ENCODE measurements around the gene GAMT.
A peak's percentile ranks its signal among the peaks of the same experiment; 100 is the strongest.

Gene GAMT

DNA sequence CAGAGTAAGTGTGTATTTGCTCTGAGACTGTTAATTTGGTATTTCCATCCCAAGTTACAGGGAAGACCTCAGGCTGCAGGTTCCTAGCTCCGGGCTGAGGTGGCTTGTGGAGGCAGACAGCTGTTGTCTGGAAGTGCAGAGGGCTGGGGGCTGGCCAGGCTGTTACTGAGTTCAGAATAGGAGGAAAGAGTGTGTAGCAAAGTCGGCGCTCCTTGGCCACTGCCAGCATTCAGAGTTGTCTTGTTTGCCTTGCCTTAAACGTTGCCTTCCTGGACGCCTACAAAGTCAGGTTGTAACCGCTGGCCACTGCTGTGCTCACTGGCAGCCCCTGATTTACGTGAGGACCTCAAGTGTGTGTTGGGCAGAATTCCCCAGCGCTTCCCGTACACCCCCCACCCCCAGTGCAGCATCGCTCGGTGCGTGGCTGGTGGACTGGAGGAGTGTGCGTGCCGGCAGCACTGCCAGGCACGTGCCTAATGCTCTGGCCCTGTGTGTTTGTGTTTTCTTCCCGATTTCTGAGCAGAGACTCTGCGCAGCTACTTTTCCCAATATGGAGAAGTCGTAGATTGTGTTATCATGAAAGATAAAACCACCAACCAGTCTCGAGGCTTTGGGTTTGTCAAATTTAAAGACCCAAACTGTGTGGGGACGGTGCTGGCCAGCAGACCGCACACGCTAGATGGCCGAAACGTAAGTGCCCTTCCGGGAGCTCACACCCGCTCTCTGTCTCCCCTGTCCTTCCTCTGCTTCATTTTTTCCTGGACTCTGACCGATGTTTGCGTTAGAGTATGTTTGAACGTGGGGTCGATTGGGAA is 16.5 kb upstream of the GAMT start:
- no peak for DNase-seq

- DNase-seq: no peak
Measured at GRCh38 chr19:1417145-1417544, 15.8 kb upstream of the GAMT start.

GRCh38 chr19:1416014-1416841 is 14.9 kb upstream of the GAMT start:
- no peak for DNase-seq

DNA sequence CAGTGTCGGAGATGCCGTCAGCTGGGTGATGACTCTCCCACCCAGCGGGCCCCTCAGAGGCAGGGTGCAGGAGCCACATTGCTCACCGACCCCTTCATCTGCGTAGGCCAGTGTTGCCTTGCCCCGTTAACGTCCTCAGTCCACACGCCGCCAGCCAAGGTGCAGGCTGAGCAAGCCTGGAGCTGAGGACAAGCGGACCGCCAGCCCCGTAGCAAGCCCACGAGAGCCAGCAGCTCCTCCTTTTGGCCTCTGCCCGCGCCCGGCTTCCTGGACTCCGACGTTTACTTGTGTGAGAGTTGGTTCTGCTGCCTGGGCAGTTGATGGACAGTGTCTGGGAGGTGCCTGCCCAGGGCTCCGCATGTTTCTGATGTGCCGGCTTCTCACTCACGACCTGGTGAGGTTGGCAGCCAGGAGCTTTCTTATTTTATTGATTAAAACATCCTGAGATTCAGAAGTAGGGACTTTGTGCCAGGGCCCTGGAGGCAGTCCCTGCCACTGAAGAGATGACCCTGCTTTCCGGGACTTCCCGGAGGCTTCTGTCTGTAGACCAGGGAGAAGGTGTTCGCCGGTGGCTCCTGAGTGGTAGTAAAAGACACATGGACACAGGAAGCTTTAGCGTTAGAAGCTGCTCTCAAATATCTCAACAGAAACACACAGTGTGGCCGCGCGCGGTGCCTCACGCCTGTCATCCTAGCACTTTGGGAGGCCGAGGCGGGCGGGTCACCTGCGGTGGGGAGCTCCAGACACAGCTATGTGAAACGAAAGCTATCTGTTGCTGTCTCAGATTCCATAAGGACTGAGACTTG is 11.9 kb upstream of the GAMT start:
- DNase-seq: no peak

DNA sequence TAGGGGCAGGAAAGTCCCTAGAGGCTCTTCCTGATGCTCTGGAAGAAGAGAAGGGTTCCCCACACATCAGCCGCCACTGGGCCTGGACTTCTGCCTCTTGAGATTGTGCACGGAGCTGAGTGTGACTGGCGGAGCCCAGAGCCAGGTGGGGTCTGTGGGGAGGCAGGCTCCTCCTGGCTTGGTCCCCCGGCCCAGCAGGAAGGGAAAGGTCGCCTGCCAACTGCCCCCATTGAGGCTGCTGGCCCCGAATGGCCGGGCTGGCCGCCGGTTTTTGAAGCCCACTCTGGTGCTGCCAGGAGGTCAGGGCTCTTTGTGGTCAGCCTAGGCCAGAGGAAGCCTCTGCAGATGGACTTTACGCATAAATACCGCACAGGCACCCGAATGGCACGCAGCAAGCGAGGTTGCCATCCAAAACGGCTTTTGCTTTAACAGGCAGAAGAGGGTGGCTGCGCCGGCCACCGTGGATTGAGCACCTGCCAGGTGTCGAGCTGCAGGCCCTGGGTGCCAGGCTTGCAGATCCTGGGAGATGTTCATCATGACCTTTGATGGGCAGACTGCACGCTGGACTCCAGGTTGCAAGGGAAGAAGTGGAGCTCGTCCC is 11.1 kb upstream of the GAMT start:
- no peak for DNase-seq

GRCh38 chr19:1411255-1412191 is 10.2 kb upstream of the GAMT start:
- no peak for DNase-seq

GRCh38 chr19:1410789-1411188 is 9.4 kb upstream of the GAMT start:
- no peak for DNase-seq

- no peak for DNase-seq
Measured at GRCh38 chr19:1410136-1410786, 8.9 kb upstream of the GAMT start.

DNA sequence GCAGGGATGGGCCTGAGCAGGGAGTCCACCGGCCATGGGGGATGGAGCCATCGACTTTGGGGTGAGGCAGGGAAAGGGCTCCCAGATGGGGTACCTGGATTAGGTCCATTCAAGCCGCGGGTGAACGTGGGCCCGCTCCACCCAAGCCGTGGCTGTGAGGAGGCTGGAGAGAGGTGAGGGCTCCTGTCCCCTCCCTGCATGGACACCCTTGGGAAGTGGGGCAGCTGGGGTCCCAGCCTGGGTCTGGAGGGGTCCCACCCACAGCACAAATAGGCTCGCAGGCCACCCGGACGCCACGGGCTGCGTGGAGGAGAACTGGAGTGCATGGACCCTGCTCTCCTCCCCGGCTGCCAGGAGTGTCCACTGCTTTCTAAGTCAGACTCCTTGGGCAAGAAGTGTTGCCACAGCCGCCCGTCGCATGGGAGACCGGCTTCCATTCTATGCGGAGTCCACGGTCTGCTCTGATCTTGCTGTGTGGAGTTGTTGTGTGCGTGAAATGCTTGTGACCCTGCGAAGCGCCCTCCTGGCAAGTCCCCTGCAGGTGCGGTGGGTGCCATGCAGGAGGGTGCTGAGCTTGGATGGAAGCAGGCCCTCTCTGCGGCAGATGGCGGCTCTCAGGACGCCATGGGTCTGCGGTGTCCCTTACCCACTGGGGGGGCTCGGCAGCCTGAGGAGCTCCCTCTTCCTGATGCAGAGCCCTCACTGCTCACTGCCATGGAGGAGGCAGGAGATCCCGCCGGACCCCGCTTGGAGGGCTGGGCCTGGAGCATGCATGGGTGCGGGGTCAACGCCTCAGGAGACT is 8.1 kb upstream of the GAMT start:
- DNase-seq: no peak

- peak; percentile 50 for DNase-seq
Measured at GRCh38 chr19:1408300-1409203, 7.2 kb upstream of the GAMT start.

DNA sequence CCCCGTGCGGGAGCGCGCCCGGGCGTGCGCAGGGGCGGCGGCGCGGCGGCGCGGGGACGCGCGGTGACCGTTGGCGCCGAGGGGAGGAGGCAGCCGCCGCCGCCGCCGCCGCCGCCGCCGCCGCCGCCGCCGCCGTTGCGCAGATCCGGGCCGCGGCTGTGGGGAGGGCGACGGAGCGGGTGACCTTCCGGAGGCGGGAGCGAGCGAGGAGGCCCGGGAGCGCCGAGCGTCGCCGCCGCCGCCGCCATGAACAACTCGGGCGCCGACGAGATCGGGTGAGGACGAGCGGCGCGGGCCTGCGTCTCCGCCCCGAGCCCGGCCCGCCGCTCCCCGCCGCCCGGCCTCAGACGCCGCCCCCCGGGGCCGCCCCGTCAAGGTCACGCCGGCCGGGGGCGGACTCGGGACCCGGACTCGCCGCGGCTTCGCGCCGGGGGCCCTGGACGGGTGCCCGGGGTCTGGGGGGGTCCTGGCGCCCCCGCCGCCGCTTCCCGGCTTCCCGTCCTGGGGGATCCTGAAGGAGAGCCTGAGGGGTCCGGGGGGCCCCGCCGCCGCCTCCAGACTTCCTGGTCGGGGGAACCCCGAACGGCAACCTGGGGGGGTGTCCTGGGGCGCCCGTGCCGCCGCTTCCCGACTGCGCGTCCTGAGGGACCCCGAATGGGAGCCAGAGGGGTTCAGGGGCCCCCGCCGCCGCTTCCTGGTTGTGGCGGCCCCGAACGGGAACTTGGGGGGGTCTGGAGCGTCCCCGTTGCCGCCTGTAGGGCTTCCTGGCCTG is 6.4 kb upstream of the GAMT start, which contains the start of gene DAZAP1:
DAZAP1 (plus strand) TSS at position 59 of the 772 bp plus-strand sequence; CDS start at position 247, 188 bp downstream.
- peak; percentile 24 for DNase-seq

DNA sequence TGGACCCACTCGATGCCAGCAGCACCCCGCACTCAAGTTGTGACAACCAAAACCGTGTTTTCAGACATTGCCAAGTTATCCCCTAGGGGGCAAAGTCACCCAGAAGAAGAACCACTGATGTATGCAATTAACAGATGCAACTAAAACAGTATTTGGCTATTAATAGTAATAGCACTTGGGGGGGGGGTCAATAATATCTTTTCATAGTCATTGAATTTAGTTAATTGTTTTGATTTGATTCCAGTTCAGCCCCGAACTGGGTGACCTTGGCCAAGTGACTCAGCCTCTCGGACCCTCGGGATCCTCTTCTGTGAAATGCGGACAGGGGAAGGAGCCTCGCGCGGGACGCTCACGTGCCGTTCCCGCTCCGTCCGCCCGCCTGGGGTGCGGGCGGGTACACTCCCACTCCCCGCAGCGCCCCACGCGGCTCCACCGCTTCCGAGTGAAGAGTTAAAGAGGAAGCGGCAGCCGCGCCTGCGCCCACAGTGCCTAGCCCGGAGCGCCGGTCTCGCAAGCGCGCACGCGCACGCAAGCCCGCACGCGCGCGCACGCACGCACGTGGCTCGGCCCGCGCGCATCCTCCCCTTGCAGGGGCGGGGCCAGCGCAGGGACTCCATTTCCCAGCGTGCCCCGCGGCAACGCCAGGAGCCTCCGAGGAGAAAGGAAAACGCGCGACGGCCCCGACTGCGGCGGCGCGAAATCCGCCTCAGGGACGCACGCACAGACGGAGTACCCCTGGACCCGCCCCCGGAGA is 5.6 kb upstream of the GAMT start:
- DNase-seq: peak; percentile 98

DNA sequence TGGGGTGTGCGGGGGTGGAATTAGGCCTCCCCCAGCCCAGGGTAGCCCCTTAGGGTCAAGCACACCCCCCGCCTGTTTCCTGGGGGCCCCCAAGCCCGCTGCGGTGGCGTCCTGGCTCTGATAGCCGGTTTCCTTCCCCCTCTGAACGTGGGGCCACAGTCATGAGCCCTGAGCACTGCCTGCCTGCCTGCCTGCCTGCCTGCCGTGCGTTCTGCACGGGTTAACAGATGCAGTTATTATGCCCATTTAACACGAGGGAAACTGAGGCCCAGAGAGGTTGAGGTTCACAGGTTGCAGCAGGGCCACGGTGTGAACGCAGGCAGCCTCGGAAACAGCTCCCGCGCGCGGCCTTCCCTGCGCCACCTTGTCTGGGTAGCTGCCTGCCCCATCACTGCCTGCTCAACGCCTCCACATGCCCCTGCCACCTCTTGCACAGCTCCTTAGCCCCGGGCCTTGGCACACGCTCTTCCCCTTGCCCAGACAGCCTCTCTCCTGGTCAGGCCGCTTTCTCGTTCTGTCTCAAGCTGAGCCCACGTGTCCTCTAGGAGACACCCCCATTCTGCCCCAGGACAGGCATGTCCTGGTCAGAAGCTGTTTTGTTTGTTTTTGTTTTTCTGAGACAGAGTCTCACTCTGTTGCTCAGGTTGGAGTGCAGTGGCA is 1.2 kb upstream of the GAMT start:
- no peak for DNase-seq

- no peak for DNase-seq
Measured at GRCh38 chr19:1401889-1402217, 511 bp upstream of the GAMT start.

DNA sequence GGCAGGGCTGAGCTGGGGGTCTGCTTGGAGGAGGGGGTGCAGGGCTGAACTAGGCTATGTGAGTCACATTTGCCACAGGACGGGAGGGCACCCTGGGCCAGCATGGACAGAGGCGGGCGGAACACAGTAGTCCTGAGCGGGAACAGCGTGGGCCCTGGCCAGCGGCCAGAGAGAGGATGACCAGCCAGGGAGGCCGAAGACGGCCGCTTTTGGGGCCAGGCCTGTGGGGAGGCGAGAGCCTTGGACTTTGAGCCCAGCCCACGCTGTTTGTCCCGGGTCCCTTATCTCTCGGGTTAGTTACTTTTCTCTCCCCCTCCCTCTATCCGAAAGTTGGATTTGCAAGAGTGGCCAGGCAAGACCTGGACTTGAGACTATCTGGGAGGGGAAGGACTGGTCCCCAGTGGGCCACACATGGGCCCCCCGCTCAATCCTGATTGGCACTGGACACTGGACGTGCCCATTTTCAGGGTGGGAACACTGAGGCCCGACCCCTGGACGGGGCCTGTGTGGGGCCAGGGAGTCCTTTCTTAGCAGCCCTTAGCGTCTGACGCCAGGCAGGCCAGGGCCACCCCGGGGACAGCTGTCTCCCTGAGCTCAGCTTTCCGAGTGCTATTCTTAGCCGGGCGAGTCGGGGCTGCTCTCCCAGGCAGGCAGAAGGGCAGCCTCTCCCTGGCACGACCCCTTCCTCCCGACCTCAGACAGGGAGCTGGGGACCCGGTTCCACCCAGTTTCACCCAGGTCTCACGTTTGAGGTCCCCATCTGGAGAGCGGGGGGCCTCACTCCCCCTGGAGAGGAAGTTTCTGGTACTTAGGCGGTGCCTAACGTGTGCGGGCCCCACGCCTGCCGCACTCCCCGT is 833 bp downstream of the GAMT start:
- no peak for DNase-seq

GRCh38 chr19:1399745-1400144 is 1.6 kb downstream of the GAMT start:
- DNase-seq: no peak

Measured in HCEC 1CT (cell line).